ENCODE data around the gene CMTM7.
"Not testable (repeated sequence)": the region's sequence is repeated elsewhere in the genome, so short reads cannot be mapped to it uniquely, and the experiment has no call there.

CMTM7 gene

DNA sequence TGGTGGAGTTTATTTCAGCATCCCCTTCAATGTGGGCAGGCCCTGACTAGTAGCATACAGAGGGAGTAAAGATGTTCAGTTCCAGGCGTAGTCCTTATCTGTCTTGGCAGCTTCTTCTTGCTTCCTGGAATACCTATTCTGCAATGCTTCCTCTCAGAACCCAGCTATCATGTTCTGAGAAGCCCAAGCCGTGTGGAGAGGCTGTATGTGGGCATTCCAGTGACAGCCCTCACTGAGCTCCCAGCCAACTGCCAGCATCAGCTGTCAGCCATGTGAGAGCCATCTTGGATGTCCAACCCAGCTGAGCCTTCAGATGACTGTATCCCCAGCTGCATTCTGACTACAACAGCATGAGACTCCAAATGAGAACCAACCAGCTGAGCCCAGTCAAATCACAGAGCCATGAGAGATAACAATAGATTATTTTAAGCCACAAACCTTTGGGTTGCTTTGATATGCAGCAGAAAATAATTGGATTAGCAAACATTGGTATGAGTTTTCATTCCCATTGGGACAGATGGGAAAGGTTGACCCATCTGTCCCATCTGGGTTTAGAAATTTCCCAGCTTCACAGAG, 8.4 kb upstream of the CMTM7 start:
- Histone ChIP-seq H3K36me3 (ENCODE audit: insufficient read depth, insufficient read length, low read length) (no peaks in the 10 kb centered on the region), H3K4me3 (ENCODE audit: insufficient read length, low read depth) (no peak overlapping the region), H3K9me3 (ENCODE audit: insufficient read depth, low read length) (no peaks in the 10 kb centered on the region), H3K27me3 (ENCODE audit: insufficient read depth, insufficient read length) (no peaks in the 10 kb centered on the region), H3K9ac (ENCODE audit: insufficient read length, low read depth) (no peak overlapping the region), H3K4me1 (ENCODE audit: insufficient read depth, insufficient read length) (no peaks in the 10 kb centered on the region)
- DNase-seq (ENCODE audit: low read depth, low spot score), result no peak
- TF ChIP-seq YY1 (IDR thresholded peaks at IDR 0.05; ENCODE audit: insufficient read depth, insufficient read length) (no peak), SUZ12 (IDR thresholded peaks at IDR 0.05; ENCODE audit: extremely low read depth, insufficient read depth, insufficient read length) (no peak), ZNF274 (IDR thresholded peaks at IDR 0.05; ENCODE audit: low read depth, low read length) (no peak)

GRCh38 chr3:32384938-32385337, 6.7 kb upstream of the CMTM7 start:
- no peaks in the 10 kb centered on the region for H3K27me3 ChIP-seq (ENCODE audit: insufficient read depth, insufficient read length)
- no peaks in the 10 kb centered on the region for H3K9me3 ChIP-seq (ENCODE audit: insufficient read depth, low read length)
- no peaks in the 10 kb centered on the region for H3K4me1 ChIP-seq (ENCODE audit: insufficient read depth, insufficient read length)
- DNase-seq (ENCODE audit: low read depth, low spot score), result no peak
- H3K36me3 ChIP-seq (ENCODE audit: insufficient read depth, insufficient read length, low read length), result no peaks in the 10 kb centered on the region
- TF ChIP-seq YY1 (IDR thresholded peaks at IDR 0.05; ENCODE audit: insufficient read depth, insufficient read length) (no peak), ZNF274 (IDR thresholded peaks at IDR 0.05; ENCODE audit: low read depth, low read length) (no peak), SUZ12 (IDR thresholded peaks at IDR 0.05; ENCODE audit: extremely low read depth, insufficient read depth, insufficient read length) (no peak)
- no peak overlapping the region for H3K4me3 ChIP-seq (ENCODE audit: insufficient read length, low read depth)
- no peak overlapping the region for H3K9ac ChIP-seq (ENCODE audit: insufficient read length, low read depth)

- TF ChIP-seq YY1 (IDR thresholded peaks at IDR 0.05; ENCODE audit: insufficient read depth, insufficient read length), result no peak
- TF ChIP-seq SUZ12 (IDR thresholded peaks at IDR 0.05; ENCODE audit: extremely low read depth, insufficient read depth, insufficient read length), result no peak
- TF ChIP-seq ZNF274 (IDR thresholded peaks at IDR 0.05; ENCODE audit: low read depth, low read length), result no peak
- no peaks in the 10 kb centered on the region for H3K4me1 ChIP-seq (ENCODE audit: insufficient read depth, insufficient read length)
- no peaks in the 10 kb centered on the region for H3K36me3 ChIP-seq (ENCODE audit: insufficient read depth, insufficient read length, low read length)
- DNase-seq (ENCODE audit: low read depth, low spot score), result no peak
- H3K4me3 ChIP-seq (ENCODE audit: insufficient read length, low read depth), result no peak overlapping the region
- H3K9me3 ChIP-seq (ENCODE audit: insufficient read depth, low read length), result no peaks in the 10 kb centered on the region
- peaks cover 13% of the 10 kb centered on the region for H3K27me3 ChIP-seq (ENCODE audit: insufficient read depth, insufficient read length)
- H3K9ac ChIP-seq (ENCODE audit: insufficient read length, low read depth), result no peak overlapping the region
Measured at GRCh38 chr3:32387512-32387911, 4.1 kb upstream of the CMTM7 start.

- not testable (repeated sequence) for H3K36me3 ChIP-seq (ENCODE audit: insufficient read depth, insufficient read length, low read length); DNase-seq (ENCODE audit: low read depth, low spot score); H3K4me3 ChIP-seq (ENCODE audit: insufficient read length, low read depth); H3K9ac ChIP-seq (ENCODE audit: insufficient read length, low read depth); H3K4me1 ChIP-seq (ENCODE audit: insufficient read depth, insufficient read length); H3K9me3 ChIP-seq (ENCODE audit: insufficient read depth, low read length)
- peaks cover 22% of the 10 kb centered on the region for H3K27me3 ChIP-seq (ENCODE audit: insufficient read depth, insufficient read length)
Measured at GRCh38 chr3:32389577-32389976, 2.1 kb upstream of the CMTM7 start.

DNA sequence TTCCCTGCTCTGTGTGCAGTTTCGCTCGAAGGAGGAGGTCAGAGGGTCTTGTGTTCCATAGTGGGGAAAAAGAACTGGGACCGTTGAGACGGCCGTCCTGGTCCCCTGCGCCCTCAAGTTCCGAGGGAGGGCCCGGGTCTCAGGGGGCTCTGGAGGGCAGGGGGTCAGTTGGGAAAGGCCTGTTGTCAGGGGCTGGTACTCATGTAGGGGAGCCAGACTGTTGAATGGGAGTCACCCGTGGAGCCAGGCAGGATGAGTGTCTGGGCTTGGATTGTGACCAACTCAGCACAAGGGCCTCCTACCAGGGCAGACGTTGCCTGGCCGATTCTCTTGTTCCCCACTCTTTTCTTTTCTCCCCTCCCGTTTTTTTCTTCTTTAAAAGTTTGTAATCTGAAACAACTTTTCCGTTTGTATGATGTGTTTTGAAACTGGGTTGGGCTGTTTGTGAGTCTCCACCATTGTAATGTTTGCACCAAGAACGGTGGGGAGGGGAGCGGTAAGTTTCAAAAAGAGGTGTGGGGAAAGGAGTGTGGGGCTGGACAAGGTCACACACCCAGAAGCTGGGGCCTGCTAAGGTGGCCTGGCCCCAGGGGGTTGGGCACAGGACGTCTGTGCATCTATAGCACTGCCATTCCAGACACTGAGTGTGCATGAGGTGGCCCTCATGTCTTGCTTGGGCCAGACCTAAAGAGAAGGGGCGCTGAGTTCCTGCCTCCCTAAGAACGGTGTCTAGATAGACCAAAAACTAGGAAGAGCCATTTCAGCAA, 1.1 kb downstream of the CMTM7 start:
- TF ChIP-seq SUZ12 (IDR thresholded peaks at IDR 0.05; ENCODE audit: extremely low read depth, insufficient read depth, insufficient read length), result no peak
- no peak for TF ChIP-seq ZNF274 (IDR thresholded peaks at IDR 0.05; ENCODE audit: low read depth, low read length)
- TF ChIP-seq YY1 (IDR thresholded peaks at IDR 0.05; ENCODE audit: insufficient read depth, insufficient read length), result no peak
- Histone ChIP-seq H3K9me3 (ENCODE audit: insufficient read depth, low read length) (no peaks in the 10 kb centered on the region), H3K4me3 (ENCODE audit: insufficient read length, low read depth) (peak overlapping the region; percentile 87), H3K36me3 (ENCODE audit: insufficient read depth, insufficient read length, low read length) (peaks cover 8% of the 10 kb centered on the region), H3K9ac (ENCODE audit: insufficient read length, low read depth) (peak overlapping the region; percentile 94), H3K27me3 (ENCODE audit: insufficient read depth, insufficient read length) (peaks cover 22% of the 10 kb centered on the region), H3K4me1 (ENCODE audit: insufficient read depth, insufficient read length) (peaks cover 6% of the 10 kb centered on the region)
- no peak for DNase-seq (ENCODE audit: low read depth, low spot score)

- TF ChIP-seq YY1 (IDR thresholded peaks at IDR 0.05; ENCODE audit: insufficient read depth, insufficient read length) (no peak), SUZ12 (IDR thresholded peaks at IDR 0.05; ENCODE audit: extremely low read depth, insufficient read depth, insufficient read length) (no peak), ZNF274 (IDR thresholded peaks at IDR 0.05; ENCODE audit: low read depth, low read length) (no peak)
- Histone ChIP-seq H3K4me1 (ENCODE audit: insufficient read depth, insufficient read length) (peaks cover 6% of the 10 kb centered on the region), H3K9me3 (ENCODE audit: insufficient read depth, low read length) (no peaks in the 10 kb centered on the region)
Measured at GRCh38 chr3:32395496-32395895, 3.8 kb downstream of the CMTM7 start.

DNA sequence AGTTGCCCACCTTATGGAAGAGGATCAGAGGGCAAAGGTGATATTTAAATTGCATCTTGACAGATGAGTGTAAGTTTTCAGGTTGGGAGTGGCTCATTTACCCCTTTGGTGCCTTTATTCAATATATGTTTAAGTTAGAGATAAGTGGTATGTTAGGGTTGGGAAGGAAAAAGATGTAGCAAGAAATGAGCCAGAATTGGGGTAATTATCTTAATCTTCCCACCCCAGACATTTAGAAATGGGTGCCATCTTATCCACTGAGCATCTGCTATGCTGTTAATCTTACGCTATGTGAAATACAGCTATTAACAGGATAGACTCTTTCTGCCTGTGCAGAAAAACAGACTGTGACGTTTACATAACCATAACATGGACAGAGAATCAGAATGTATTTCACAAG, 6.3 kb downstream of the CMTM7 start:
- Histone ChIP-seq H3K9ac (ENCODE audit: insufficient read length, low read depth) (no peak overlapping the region), H3K4me1 (ENCODE audit: insufficient read depth, insufficient read length) (peaks cover 5% of the 10 kb centered on the region), H3K36me3 (ENCODE audit: insufficient read depth, insufficient read length, low read length) (peaks cover 8% of the 10 kb centered on the region), H3K4me3 (ENCODE audit: insufficient read length, low read depth) (no peak overlapping the region), H3K27me3 (ENCODE audit: insufficient read depth, insufficient read length) (peaks cover 5% of the 10 kb centered on the region), H3K9me3 (ENCODE audit: insufficient read depth, low read length) (no peaks in the 10 kb centered on the region)
- TF ChIP-seq ZNF274 (IDR thresholded peaks at IDR 0.05; ENCODE audit: low read depth, low read length) (no peak), SUZ12 (IDR thresholded peaks at IDR 0.05; ENCODE audit: extremely low read depth, insufficient read depth, insufficient read length) (no peak), YY1 (IDR thresholded peaks at IDR 0.05; ENCODE audit: insufficient read depth, insufficient read length) (no peak)
- no peak for DNase-seq (ENCODE audit: low read depth, low spot score)

More at GRCh38 chr3:32395496-32395895, 3.8 kb downstream of the CMTM7 start:
- Histone ChIP-seq H3K4me3 (ENCODE audit: insufficient read length, low read depth) (no peak overlapping the region), H3K9ac (ENCODE audit: insufficient read length, low read depth) (no peak overlapping the region), H3K36me3 (ENCODE audit: insufficient read depth, insufficient read length, low read length) (peaks cover 8% of the 10 kb centered on the region), H3K27me3 (ENCODE audit: insufficient read depth, insufficient read length) (peaks cover 22% of the 10 kb centered on the region)
- DNase-seq (ENCODE audit: low read depth, low spot score), result no peak
